Suprapubic skin (tissue), 4 donors: ENCODE data around the gene CEP43. TPM values are rescaled to one million over a fixed set of nuclear protein-coding genes. Genes with fewer than 3 reads are reported as not detected.

ENCODE experiments used
- DNase-seq, 2 donors: peaks; one replicate each; pipeline ENCODE4 v3.0.0-alpha.2; 2019; ENCODE audit warnings: low spot score in 2 of 2
- H3K27ac ChIP-seq: fragments of 200-600 bp; sonication (generic); one replicate; pipeline ENCODE4 v1.5.1; 2019
- H3K27me3 ChIP-seq: fragments of 200-600 bp; sonication (generic); one replicate; pipeline ENCODE4 v1.5.1; 2019
- H3K36me3 ChIP-seq: fragments of 200-600 bp; sonication (generic); one replicate; pipeline ENCODE4 v1.5.1; 2019
- H3K4me1 ChIP-seq: fragments of 200-600 bp; sonication (generic); one replicate; pipeline ENCODE4 v1.5.1; 2019
- H3K4me3 ChIP-seq: fragments of 200-600 bp; sonication (generic); one replicate; pipeline ENCODE4 v1.5.1; 2019; ENCODE audit warnings: mild to moderate bottlenecking
- H3K9me3 ChIP-seq: fragments of 200-600 bp; sonication (generic); one replicate; pipeline ENCODE4 v1.5.1; 2019
- CTCF ChIP-seq, 2 donors: fragments of 200-600 bp in 1 of 2; fragments of 450-650 bp in 1 of 2; sonication (generic) in 1 of 2; IDR thresholded peaks; one replicate each; pipeline ENCODE4 v1.5.1; 2016 to 2019; ENCODE audit warnings: antibody characterized with exemption in 2 of 2, mild to moderate bottlenecking in 1 of 2, moderate library complexity in 1 of 2
- EP300 ChIP-seq: sonication (generic); formaldehyde crosslinking; IDR thresholded peaks from one replicate; pipeline ENCODE4 v1.6.1; 2017; ENCODE audit warnings: antibody characterized with exemption
- POLR2A ChIP-seq, 2 donors: fragments of 450-650 bp; IDR thresholded peaks; one replicate each; pipeline ENCODE4 v1.6.1; 2017; ENCODE audit warnings: antibody characterized with exemption in 2 of 2, mild to moderate bottlenecking in 2 of 2, moderate library complexity in 2 of 2
- POLR2AphosphoS5 ChIP-seq, 3 donors: sonication (generic); formaldehyde crosslinking; IDR thresholded peaks; one replicate each; pipeline ENCODE4 v1.6.1; 2017; ENCODE audit warnings: antibody characterized with exemption in 3 of 3
- WGBS: methylation state at CpG from one replicate; pipeline ENCODE4 v1.1.5; 2018; 5-methylcytosine and 5-hydroxymethylcytosine counted together
- total RNA-seq, 4 donors: library from RNA; depleted of rRNA; stranded (reverse); fragments of >200 nt; gene quantifications; one replicate each; pipeline ENCODE4 v1.1.0, GENCODE V29; 2016

CEP43 gene
- total RNA-seq, 4 donors from 2014 or later = 7.8 to 21.3 (median 11.2) TPM

GRCh38 chr6:166955865-166956443, 43.2 kb upstream of the CEP43 start:
- Histone ChIP-seq H3K9me3 (no peaks in the 10 kb centered on the region), H3K27ac (peak overlapping the region; percentile 90), H3K4me3 (peak overlapping the region; percentile 94), H3K4me1 (peaks cover 30% of the 10 kb centered on the region), H3K36me3 (no peaks in the 10 kb centered on the region), H3K27me3 (no peaks in the 10 kb centered on the region)
- DNase-seq = no peak
- no peak for TF ChIP-seq EP300
- TF ChIP-seq POLR2A (IDR thresholded peaks at IDR 0.05) = no peak
- TF ChIP-seq POLR2AphosphoS5 (IDR thresholded peaks at IDR 0.05) = no peak
- no peak for TF ChIP-seq CTCF (IDR thresholded peaks at IDR 0.05)
- WGBS = 0% methylated on average over 24 of the region's 54 CpGs

DNA sequence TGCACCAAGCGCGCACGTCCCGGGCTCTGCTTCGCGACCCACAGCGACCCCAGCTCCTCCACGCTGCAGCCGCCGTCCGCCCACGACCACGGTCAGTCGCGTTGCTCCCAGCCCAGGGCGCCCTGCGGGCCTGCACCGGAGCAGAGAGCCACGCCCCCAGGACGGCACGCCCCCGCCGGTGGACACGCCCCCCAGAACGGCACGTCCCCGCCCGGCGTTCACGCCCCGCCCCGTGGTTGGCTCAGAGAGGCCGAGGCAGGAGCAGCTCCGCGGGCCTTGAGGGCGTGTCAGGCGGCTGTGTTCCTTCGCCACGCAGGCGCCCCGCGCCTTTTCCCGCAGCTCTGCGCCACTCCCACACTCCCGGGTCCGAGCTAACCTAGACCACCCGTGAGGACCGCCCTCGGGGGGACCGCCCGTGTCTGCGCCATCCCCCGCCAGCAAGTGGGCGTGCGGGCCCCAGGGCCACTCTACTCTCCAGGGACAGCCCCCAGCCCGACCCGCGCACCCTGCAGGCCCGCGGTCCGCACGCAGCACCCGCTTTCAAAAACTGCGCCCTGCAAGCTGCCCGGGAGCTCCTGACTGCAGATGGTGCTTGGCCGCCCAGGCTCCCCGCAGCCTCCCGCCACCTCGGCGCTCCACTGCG, 42.6 kb upstream of the CEP43 start, which contains the start of gene RNASET2:
RNASET2 (minus strand) TSS at position 107 of the 643 bp plus-strand sequence. CDS start 368 bp downstream, outside the sequence.
- peak within 1 kb of the TSS; percentile 90 for H3K27ac ChIP-seq
- no peak for TF ChIP-seq CTCF (IDR thresholded peaks at IDR 0.05)
- no peak for TF ChIP-seq POLR2AphosphoS5 (IDR thresholded peaks at IDR 0.05)
- no peak for TF ChIP-seq EP300
- TF ChIP-seq POLR2A (IDR thresholded peaks at IDR 0.05) = no peak
- H3K27me3 ChIP-seq = no peaks in the 10 kb centered on the region
- peak; percentile 98 for DNase-seq
- peak within 1 kb of the TSS; percentile 94 for H3K4me3 ChIP-seq
- H3K4me1 ChIP-seq = peaks cover 30% of the 10 kb centered on the region
- H3K36me3 ChIP-seq = no peaks in the 10 kb centered on the region
- no CpG with 5 or more reads among the region's 71 CpGs for WGBS
- no peaks in the 10 kb centered on the region for H3K9me3 ChIP-seq

DNA sequence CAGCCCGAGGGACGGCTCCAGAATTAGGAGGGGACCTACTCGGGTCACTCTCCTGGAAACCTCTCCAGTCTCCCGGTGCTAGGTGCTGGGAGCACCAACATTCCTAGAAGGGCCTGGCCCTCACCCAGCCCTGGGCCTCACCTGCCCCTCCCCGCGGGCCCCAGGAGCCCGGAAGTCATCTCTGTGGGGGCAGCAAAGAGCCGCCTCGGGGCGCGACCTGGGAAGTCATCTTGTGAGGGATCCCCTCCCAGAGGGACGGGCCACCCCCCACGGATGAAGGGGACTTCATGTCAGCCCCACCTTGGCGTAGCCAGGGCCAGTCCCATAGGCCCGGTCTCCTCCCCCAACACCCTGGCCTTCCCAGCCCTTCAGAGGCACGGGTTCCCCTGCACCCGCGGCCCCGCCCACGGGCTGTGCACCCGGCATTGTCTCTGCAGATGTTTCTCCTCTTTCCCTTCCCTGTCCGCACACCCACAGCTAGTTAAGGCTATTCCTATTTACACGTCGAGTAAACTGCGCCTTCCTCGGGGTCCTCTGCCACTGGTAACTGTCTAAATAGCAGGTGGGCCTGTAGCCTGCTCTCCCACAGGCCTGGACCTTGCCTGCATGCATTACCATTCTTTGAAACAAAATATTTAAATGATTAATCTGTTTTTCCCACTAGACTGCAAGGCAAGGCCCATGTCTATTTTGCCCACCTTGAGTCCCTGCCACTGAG, 42.0 kb upstream of the CEP43 start:
- 11% methylated on average over 16 of the region's 26 CpGs for WGBS
- no peaks in the 10 kb centered on the region for H3K27me3 ChIP-seq
- DNase-seq = peak in 1 of 2 donors; percentile 74
- no peaks in the 10 kb centered on the region for H3K36me3 ChIP-seq
- TF ChIP-seq EP300 (no peak), POLR2A (IDR thresholded peaks at IDR 0.05) (no peak), POLR2AphosphoS5 (IDR thresholded peaks at IDR 0.05) (no peak), CTCF (IDR thresholded peaks at IDR 0.05) (no peak)
- H3K4me3 ChIP-seq = peak overlapping the region; percentile 94
- peaks cover 30% of the 10 kb centered on the region for H3K4me1 ChIP-seq
- no peaks in the 10 kb centered on the region for H3K9me3 ChIP-seq
- H3K27ac ChIP-seq = peak overlapping the region; percentile 90

DNA sequence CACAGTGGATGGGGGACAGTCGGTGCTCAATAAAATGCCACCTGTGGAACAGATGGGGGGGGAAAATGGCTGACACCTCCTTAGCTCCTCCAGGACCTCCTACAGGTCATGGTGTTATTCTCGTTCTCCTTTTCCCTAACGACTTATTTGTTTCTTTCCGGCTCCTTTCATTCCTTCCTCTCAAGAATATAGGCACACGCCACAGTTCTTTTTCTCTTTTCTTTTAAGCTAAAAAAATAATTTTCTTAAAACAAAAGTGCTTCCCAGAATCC, 41.5 kb upstream of the CEP43 start:
- TF ChIP-seq POLR2A (IDR thresholded peaks at IDR 0.05) = no peak
- TF ChIP-seq EP300 = no peak
- no peak for TF ChIP-seq CTCF (IDR thresholded peaks at IDR 0.05)
- no peak for TF ChIP-seq POLR2AphosphoS5 (IDR thresholded peaks at IDR 0.05)
- no peak for DNase-seq
- 91% methylated on average over 5 of the region's 5 CpGs for WGBS
- no peaks in the 10 kb centered on the region for H3K27me3 ChIP-seq
- peaks cover 30% of the 10 kb centered on the region for H3K4me1 ChIP-seq
- H3K4me3 ChIP-seq = no peak overlapping the region
- H3K9me3 ChIP-seq = no peaks in the 10 kb centered on the region
- no peaks in the 10 kb centered on the region for H3K36me3 ChIP-seq
- H3K27ac ChIP-seq = peak overlapping the region; percentile 90
